Stimulated activated naive CD4-positive, alpha-beta T cell (primary cell): Measurements from ENCODE around the gene HOXA7.

ENCODE experiments used
- DNase-seq, 6 experiments: peaks; one replicate each; lab custom pipeline; 2025; lab: John Stamatoyannopoulos, UW

HOXA7 gene

GRCh38 chr7:27156508-27156898 is at the start of gene HOXA7:
Gene HOXA7 (minus strand): TSS chr7:27156675. CDS start chr7:27156545, 130 bp downstream.
- no peak for DNase-seq

- no peak for DNase-seq
Measured at GRCh38 chr7:27205325-27206280, 49.1 kb upstream of the HOXA7 start.

GRCh38 chr7:27204851-27205322 is 48.4 kb upstream of the HOXA7 start:
- no peak for DNase-seq

- DNase-seq = no peak
Measured at GRCh38 chr7:27203964-27204594, 47.6 kb upstream of the HOXA7 start.

GRCh38 chr7:27203365-27203953 is 47.0 kb upstream of the HOXA7 start:
- no peak for DNase-seq

GRCh38 chr7:27202862-27203134 is 46.3 kb upstream of the HOXA7 start:
- no peak for DNase-seq

GRCh38 chr7:27202018-27202861 is 45.8 kb upstream of the HOXA7 start:
- no peak for DNase-seq

GRCh38 chr7:27201580-27202017 is 45.1 kb upstream of the HOXA7 start:
- DNase-seq = no peak

- no peak for DNase-seq
Measured at GRCh38 chr7:27200761-27201579, 44.5 kb upstream of the HOXA7 start.

- DNase-seq = no peak
Measured at GRCh38 chr7:27199849-27200760, 43.6 kb upstream of the HOXA7 start, which contains the start of gene HOXA13. Gene HOXA13 (minus strand): TSS chr7:27200091. CDS start chr7:27200077, 14 bp downstream.

GRCh38 chr7:27198871-27199801 is 42.7 kb upstream of the HOXA7 start:
- DNase-seq = no peak

- DNase-seq = no peak
Measured at GRCh38 chr7:27198138-27198841, 41.8 kb upstream of the HOXA7 start.

- no peak for DNase-seq
Measured at GRCh38 chr7:27197137-27198042, 40.9 kb upstream of the HOXA7 start.

- peak; percentile 46 to 82 (median 76) for DNase-seq
Measured at GRCh38 chr7:27196287-27196767, 39.9 kb upstream of the HOXA7 start.

GRCh38 chr7:27194686-27195379 is 38.4 kb upstream of the HOXA7 start:
- DNase-seq = no peak

- no peak for DNase-seq
Measured at GRCh38 chr7:27194002-27194352, 37.5 kb upstream of the HOXA7 start.
